ENCODE results near the gene ARHGAP31.

- no peak for TF ChIP-seq CTCF (conservative IDR thresholded peaks at IDR 0.05; ENCODE audit: low read depth in 2 of 2)
- TF ChIP-seq CREB1 (CRISPR knock-in tag; IDR thresholded peaks at IDR 0.05; ENCODE audit: low read depth): no peak
- TF ChIP-seq POLR2AphosphoS5 (IDR thresholded peaks at IDR 0.05; ENCODE audit: low read depth): no peak
- TF ChIP-seq EZH2 (IDR thresholded peaks at IDR 0.05; ENCODE audit: low read depth, unreplicated experiment): no peak
- no peak for TF ChIP-seq EZH2phosphoT487 (IDR thresholded peaks at IDR 0.05; ENCODE audit: unreplicated experiment)
- TF ChIP-seq ZNF462 (CRISPR knock-in tag; IDR thresholded peaks at IDR 0.05): no peak
- no peak for TF ChIP-seq STAT1 (IDR thresholded peaks at IDR 0.05; ENCODE audit: unreplicated experiment)
- no peak for TF ChIP-seq ZNF331 (CRISPR knock-in tag; IDR thresholded peaks at IDR 0.05; ENCODE audit: low read depth)
- no peak for TF ChIP-seq REST (IDR thresholded peaks at IDR 0.05; ENCODE audit: unreplicated experiment)
- TF ChIP-seq JUNB (IDR thresholded peaks at IDR 0.05; ENCODE audit: unreplicated experiment): no peak
- no peak for TF ChIP-seq ZNF114 (CRISPR knock-in tag; IDR thresholded peaks at IDR 0.05)
- no peak for TF ChIP-seq ETS1 (IDR thresholded peaks at IDR 0.05)
Measured at GRCh38 chr3:119417771-119418512, 123.8 kb downstream of the ARHGAP31 start.

All from GM23338 (cell line).